ENCODE results near the gene ZNF320. TPM values are rescaled to one million over a fixed set of nuclear protein-coding genes. Genes with fewer than 3 reads are reported as not detected.

ZNF320 gene
- polyA plus RNA-seq, 12 donors, result 8.7 to 29.5 (median 19.4) TPM; not detected in 2

Other genes starting within 250 kb of the ZNF320 start
- gene ZNF611, start 162.6 kb downstream of the ZNF320 start, polyA plus RNA-seq (ENCODE audit: insufficient read length in 12 of 12), result 10 to 100 TPM in 5 of 12 donors, 1 to 10 TPM in 6, not detected in 1; 6.1 to 26.3 (median 9.6) TPM
- 10 to 100 TPM in 1 of 12 donors, 1 to 10 TPM in 9, not detected in 2; 2.2 to 13.1 (median 2.8) TPM for gene ZNF600, start 110.8 kb downstream of the ZNF320 start, polyA plus RNA-seq (ENCODE audit: insufficient read length in 12 of 12)
- 10 to 100 TPM in 5 of 12 donors, 1 to 10 TPM in 6, not detected in 1; 6.2 to 14.7 (median 9.6) TPM for gene ZNF28, start 76.0 kb downstream of the ZNF320 start, polyA plus RNA-seq (ENCODE audit: insufficient read length in 12 of 12)
- 10 to 100 TPM in 11 of 12 donors, not detected in 1; 13.0 to 26.6 (median 19.8) TPM for gene ZNF468, start 40.0 kb downstream of the ZNF320 start, polyA plus RNA-seq (ENCODE audit: insufficient read length in 12 of 12)
- gene ZNF888, start 25.8 kb upstream of the ZNF320 start, polyA plus RNA-seq (ENCODE audit: insufficient read length in 12 of 12), result 1 to 10 TPM in 11 of 12 donors, not detected in 1; 3.1 to 7.6 (median 3.3) TPM
- gene ZNF816, start 65.2 kb upstream of the ZNF320 start, polyA plus RNA-seq (ENCODE audit: insufficient read length in 12 of 12), result 10 to 100 TPM in 1 of 12 donors, 1 to 10 TPM in 10, not detected in 1; 6.4 to 35.3 (median 8.3) TPM
- under 1 TPM in 5 of 12 donors, not detected in 7; 0.08 to 0.22 (median 0.09) TPM for gene ERVV-1, start 116.3 kb upstream of the ZNF320 start, polyA plus RNA-seq (ENCODE audit: insufficient read length in 12 of 12)
- not detected for gene ERVV-2, start 147.1 kb upstream of the ZNF320 start, polyA plus RNA-seq (ENCODE audit: insufficient read length in 12 of 12)
- gene ZNF160, start 205.8 kb upstream of the ZNF320 start, polyA plus RNA-seq (ENCODE audit: insufficient read length in 12 of 12), result 10 to 100 TPM in 11 of 12 donors, not detected in 1; 17.1 to 42.4 (median 25.0) TPM
- 10 to 100 TPM in 10 of 12 donors, 1 to 10 TPM in 1, not detected in 1; 8.3 to 19.9 (median 13.0) TPM for gene ZNF415, start 235.3 kb upstream of the ZNF320 start, polyA plus RNA-seq (ENCODE audit: insufficient read length in 12 of 12)

Data from muscle of arm (tissue), 12 donors.